ENCODE data around the gene RETSAT. TPM values are rescaled to one million over a fixed set of nuclear protein-coding genes. Genes with fewer than 3 reads are reported as not detected.
A peak's percentile ranks its signal among the peaks of the same experiment; 100 is the strongest.

RETSAT gene
- total and polyA plus RNA-seq, 2 of the 13 experiments (the other 11 are each of a cell fraction or from before 2014, with no cell fraction given) = 46.7 to 61.0 TPM

DNA sequence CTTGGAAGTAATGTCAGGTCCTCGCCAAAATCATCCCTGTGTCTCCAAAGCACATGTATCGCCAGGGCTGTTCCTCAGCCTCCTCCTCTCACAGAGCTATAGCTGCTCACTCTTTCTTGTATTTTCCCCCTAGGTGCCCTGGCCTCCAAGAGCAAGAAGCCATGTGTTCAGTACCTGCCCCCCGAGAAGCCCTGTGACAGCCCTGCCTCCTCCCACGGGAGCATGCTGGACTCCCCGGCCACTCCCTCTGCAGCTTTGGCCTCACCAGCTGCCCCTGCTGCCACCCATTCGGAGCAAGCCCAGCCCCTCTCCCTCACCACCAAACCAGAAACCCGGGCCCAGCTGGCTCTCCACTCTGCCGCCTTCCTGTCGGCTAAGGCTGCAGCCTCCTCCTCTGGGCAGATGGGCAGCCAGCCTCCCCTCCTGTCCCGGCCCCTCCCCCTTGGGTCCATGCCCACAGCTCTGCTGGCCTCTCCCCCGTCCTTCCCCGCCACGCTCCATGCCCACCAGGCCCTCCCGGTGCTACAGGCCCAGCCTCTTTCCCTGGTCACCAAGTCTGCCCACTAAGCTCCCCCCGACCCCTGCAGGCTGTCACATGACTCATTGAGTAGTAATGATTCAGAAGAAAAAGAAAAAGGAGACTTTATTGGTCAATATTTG is 45.3 kb downstream of the RETSAT start (continued):
- TF ChIP-seq ARID5B (CRISPR knock-in tag; IDR thresholded peaks at IDR 0.05) (peak; percentile 54), SP5 (CRISPR knock-in tag; IDR thresholded peaks at IDR 0.05; ENCODE audit: borderline replicate concordance, low read depth) (0 out of 2 replicates have a peak, but pooled peaks have one; percentile 24), RBFOX2 (IDR thresholded peaks at IDR 0.05; ENCODE audit: low read depth, low read length) (peak; percentile 71), TGIF2 (CRISPR knock-in tag; IDR thresholded peaks at IDR 0.05) (no peak), ZNF749 (CRISPR knock-in tag; IDR thresholded peaks at IDR 0.05; ENCODE audit: borderline replicate concordance) (no peak), ONECUT2 (CRISPR knock-in tag; IDR thresholded peaks at IDR 0.05) (no peak), NCOA1 (CRISPR knock-in tag; IDR thresholded peaks at IDR 0.05) (no peak), ZBTB40 (IDR thresholded peaks at IDR 0.05) (no peak), ZBTB40 (CRISPR knock-in tag; IDR thresholded peaks at IDR 0.05) (no peak), SETDB1 (CRISPR knock-in tag; IDR thresholded peaks at IDR 0.05; ENCODE audit: borderline replicate concordance) (no peak), TBL1XR1 (IDR thresholded peaks at IDR 0.05; ENCODE audit: borderline replicate concordance, low read length, partially characterized antibody) (no peak), ELF1 (CRISPR knock-in tag; IDR thresholded peaks at IDR 0.05) (no peak), SPEN (CRISPR knock-in tag; IDR thresholded peaks at IDR 0.05; ENCODE audit: low read depth) (peak; percentile 20; the same call in 1 of the 2 replicates), ZBTB42 (CRISPR knock-in tag; IDR thresholded peaks at IDR 0.05) (no peak)
- TF ChIP-seq, protein P1, sequence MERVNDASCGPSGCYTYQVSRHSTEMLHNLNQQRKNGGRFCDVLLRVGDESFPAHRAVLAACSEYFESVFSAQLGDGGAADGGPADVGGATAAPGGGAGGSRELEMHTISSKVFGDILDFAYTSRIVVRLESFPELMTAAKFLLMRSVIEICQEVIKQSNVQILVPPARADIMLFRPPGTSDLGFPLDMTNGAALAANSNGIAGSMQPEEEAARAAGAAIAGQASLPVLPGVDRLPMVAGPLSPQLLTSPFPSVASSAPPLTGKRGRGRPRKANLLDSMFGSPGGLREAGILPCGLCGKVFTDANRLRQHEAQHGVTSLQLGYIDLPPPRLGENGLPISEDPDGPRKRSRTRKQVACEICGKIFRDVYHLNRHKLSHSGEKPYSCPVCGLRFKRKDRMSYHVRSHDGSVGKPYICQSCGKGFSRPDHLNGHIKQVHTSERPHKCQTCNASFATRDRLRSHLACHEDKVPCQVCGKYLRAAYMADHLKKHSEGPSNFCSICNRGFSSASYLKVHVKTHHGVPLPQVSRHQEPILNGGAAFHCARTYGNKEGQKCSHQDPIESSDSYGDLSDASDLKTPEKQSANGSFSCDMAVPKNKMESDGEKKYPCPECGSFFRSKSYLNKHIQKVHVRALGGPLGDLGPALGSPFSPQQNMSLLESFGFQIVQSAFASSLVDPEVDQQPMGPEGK (CRISPR knock-in tag; IDR thresholded peaks at IDR 0.05) = peak; percentile 33; the same call in 1 of the 2 replicates

All from HepG2 (cell line).